ENCODE results near the gene TSSK6. TPM values are rescaled to one million over a fixed set of nuclear protein-coding genes. Genes with fewer than 3 reads are reported as not detected.

The TSSK6 gene
- total RNA-seq, result 10 to 100 TPM in 1 of 2 experiments, 1 to 10 TPM in 1; 9.7 to 10.4 TPM
- polyA plus RNA-seq, result 1 to 10 TPM; 1.1 to 2.0 TPM

DNA sequence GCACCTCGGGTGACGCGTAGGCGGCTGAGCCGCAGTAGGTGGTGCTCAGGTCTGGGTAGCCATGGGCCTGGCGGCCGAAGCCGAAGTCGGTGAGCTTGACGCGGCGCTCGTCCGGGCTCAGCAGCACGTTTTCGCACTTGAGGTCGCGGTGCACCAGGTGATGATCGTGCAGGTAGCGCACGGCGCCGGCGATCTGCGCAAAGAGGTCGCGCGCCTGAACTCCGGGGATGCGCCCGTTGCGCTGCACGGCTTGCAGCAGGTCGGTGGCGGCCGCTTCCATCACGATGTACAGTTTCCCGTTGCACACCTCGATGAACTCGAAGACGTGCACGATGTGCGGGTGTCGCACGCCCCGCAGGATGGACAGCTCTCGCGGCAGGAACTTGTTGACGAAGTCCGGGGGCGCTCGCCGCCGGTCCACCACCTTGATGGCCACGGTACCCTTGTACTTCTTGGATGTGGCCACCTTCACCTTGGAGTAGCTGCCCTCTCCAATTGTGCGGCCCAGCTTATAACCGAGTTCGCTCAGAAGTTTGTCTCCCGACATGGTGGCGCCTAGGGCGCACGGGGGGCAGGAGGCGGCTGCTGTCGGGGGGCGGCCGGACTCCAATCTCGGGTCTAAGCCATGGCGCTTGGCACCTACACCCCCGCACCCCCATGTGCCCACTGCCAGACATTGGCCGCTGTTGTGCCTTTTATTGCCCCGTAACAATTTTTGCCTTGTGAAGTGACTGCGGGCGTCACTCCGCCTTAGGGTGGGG lies at the start of gene TSSK6:
TSSK6 (minus strand) TSS at position 668 of the 761 bp plus-strand sequence; CDS start at position 547, 121 bp downstream.
- H3K27ac ChIP-seq (ENCODE audit: low read depth, low read length), result peak within 1 kb of the TSS; percentile 92
- H3K27me3 ChIP-seq (ENCODE audit: insufficient read depth, low read length), result no peaks in the 10 kb centered on the region
- DNase-seq, result no peak
- Mint-ChIP-seq H3K4me3 (peak within 1 kb of the TSS; percentile 93 to 99 (median 97)), H3K27me3 (no peaks in the 10 kb centered on the region), H3K36me3 (peaks cover 8 to 16% of the 10 kb centered on the region in 2 donors), H3K9me3 (peaks cover 0 to 4% (median 0%) of the 10 kb centered on the region in 8 donors), H3K4me1 (peaks cover 12 to 39% (median 23%) of the 10 kb centered on the region in 4 donors), H3K27ac (peak within 1 kb of the TSS; percentile 94 to 98 (median 97))
- POLR2A ChIA-PET (ENCODE audit: partially characterized antibody), result interaction anchor here (0.5 to 3.2 kb wide), 23 partner anchors 8 to 323 kb away, joined by 3 to 22 read pairs (median 5); partner anchors contain the start of genes BORCS8, GATAD2A, LPAR2 and RFXANK
- H3K36me3 ChIP-seq (ENCODE audit: insufficient read depth, low read length), result no peaks in the 10 kb centered on the region
- H3K4me3 ChIP-seq (ENCODE audit: low read length in 2 of 2), result peak within 1 kb of the TSS; percentile 88 to 90
- CTCF ChIA-PET (ENCODE audit: partially characterized antibody), result interaction anchor here (0.8 to 1.4 kb wide), 4 partner anchors 17 to 129 kb away, joined by 3 to 7 read pairs (median 4); partner anchors contain the start of gene GMIP
- peaks cover 35% of the 10 kb centered on the region for H3K4me1 ChIP-seq (ENCODE audit: insufficient read depth, low read length)
- H3K9me3 ChIP-seq (ENCODE audit: control insufficient read depth in 1 of 2, low read length in 2 of 2), result no peaks in the 10 kb centered on the region
- intact Hi-C loops (cut with micrococcal nuclease), result no loop called here

DNA sequence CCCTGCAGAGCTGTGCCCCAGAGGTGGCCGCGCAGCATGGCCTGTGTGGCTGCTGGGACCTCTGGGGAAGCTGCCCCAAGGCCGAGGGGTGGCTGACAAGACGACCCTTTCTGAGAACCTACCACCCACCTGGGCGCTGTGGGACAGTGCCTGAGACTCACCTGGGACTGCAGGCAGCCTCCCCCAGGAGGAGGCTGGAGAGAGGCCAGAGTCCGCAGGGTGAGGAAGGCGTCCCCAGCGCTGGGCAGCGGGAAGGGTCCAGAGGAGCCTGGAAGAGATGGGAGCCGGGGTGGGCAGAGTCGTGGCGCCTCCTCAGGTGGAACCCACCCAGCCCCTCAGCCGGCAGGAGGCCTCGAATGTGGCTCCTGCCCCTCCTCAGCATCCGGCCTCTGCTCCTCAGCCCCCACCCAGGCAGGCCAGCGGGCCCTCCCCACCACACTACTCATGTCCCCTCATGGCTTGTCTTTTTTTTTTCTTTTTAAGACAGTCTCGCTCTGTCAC lies 48.0 kb upstream of the TSSK6 start:
- CTCF ChIA-PET (ENCODE audit: partially characterized antibody), result interaction anchor here (1.3 to 1.6 kb wide), 2 partner anchors 9 to 50 kb away, joined by 3 to 4 read pairs; no protein-coding TSS in a partner anchor

DNA sequence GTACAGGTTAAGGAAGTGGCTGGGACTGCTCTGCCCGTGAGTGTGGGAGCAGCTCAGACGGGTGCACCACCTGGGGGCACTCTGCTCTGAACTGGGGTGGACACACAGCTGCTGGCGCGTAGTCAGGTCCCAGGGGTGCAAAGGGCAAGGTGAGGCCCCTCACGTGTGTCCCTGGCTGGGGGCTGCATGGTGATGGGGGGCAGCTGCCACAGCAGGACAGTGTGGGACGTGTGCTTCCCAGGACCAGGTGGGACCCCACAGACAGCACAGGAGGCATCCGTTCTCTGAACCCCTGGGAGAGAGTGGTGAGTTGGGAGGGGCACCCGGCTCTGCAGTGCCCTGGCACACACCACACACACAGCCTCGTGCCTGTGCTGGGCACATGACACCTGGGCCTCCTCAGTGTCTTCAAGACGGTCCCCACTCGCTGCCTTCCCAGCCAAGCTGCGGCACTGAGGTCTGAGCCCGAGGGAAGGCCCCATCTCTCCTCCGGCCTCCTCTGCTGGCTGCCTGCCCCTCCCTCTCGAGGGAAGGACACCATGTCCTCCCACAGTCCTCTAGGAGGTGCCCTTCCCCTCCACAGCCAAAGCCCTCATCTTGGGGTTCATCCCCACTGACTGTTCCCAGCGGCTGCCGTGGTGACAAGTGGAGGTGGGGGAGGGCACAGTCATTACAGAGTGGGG lies 47.5 kb upstream of the TSSK6 start:
- H3K36me3 Mint-ChIP-seq, result peaks cover 19 to 48% of the 10 kb centered on the region in 2 donors
- ChIA-PET POLR2A (ENCODE audit: partially characterized antibody) (interaction anchor here (0.6 to 1.2 kb wide), 3 partner anchors 8 to 62 kb away, joined by 3 to 5 read pairs (median 3); no protein-coding TSS in a partner anchor), CTCF (ENCODE audit: partially characterized antibody) (interaction anchor here (0.6 to 1.6 kb wide), 6 partner anchors 8 to 54 kb away, joined by 3 to 6 read pairs (median 3); no protein-coding TSS in a partner anchor)
- H3K9me3 Mint-ChIP-seq, result no peaks in the 10 kb centered on the region
- H3K27ac ChIP-seq (ENCODE audit: low read depth, low read length), result no peak overlapping the region
- H3K9me3 ChIP-seq (ENCODE audit: control insufficient read depth in 1 of 2, low read length in 2 of 2), result no peaks in the 10 kb centered on the region
- H3K4me3 Mint-ChIP-seq, result no peak overlapping the region
- peaks cover 15 to 30% (median 20%) of the 10 kb centered on the region in 4 donors for H3K4me1 Mint-ChIP-seq
- no peak overlapping the region for H3K4me3 ChIP-seq (ENCODE audit: low read length in 2 of 2)
- peaks cover 16% of the 10 kb centered on the region for H3K4me1 ChIP-seq (ENCODE audit: insufficient read depth, low read length)
- peak overlapping the region in 4 of 7 donors; percentile 5 to 74 (median 58) for H3K27ac Mint-ChIP-seq
- H3K27me3 ChIP-seq (ENCODE audit: insufficient read depth, low read length), result no peaks in the 10 kb centered on the region
- no peaks in the 10 kb centered on the region for H3K27me3 Mint-ChIP-seq
- intact Hi-C loops (cut with micrococcal nuclease), result loop anchor here (1.0 kb wide), 2 partner anchors 80 to 258 kb away; partner anchors contain the start of genes GMIP and ZNF506
- peak in 4 of 5 donors; percentile 33 to 45 (median 43) for DNase-seq
- H3K36me3 ChIP-seq (ENCODE audit: insufficient read depth, low read length), result peaks cover 8% of the 10 kb centered on the region

More for the DNA sequence above, 48.0 kb upstream of the TSSK6 start:
- no peaks in the 10 kb centered on the region for H3K9me3 ChIP-seq (ENCODE audit: control insufficient read depth in 1 of 2, low read length in 2 of 2)
- H3K4me3 ChIP-seq (ENCODE audit: low read length in 2 of 2), result no peak overlapping the region
- peaks cover 16% of the 10 kb centered on the region for H3K4me1 ChIP-seq (ENCODE audit: insufficient read depth, low read length)
- no peak for DNase-seq
- POLR2A ChIA-PET (ENCODE audit: partially characterized antibody), result interaction anchor here (0.8 to 1.2 kb wide), 2 partner anchors 39 to 43 kb away, joined by 3 to 5 read pairs; no protein-coding TSS in a partner anchor
- Mint-ChIP-seq H3K27me3 (no peaks in the 10 kb centered on the region), H3K9me3 (no peaks in the 10 kb centered on the region), H3K4me3 (peak overlapping the region in 1 of 8 donors; percentile 48), H3K4me1 (peaks cover 14 to 30% (median 17%) of the 10 kb centered on the region in 4 donors), H3K36me3 (peaks cover 20 to 49% of the 10 kb centered on the region in 2 donors), H3K27ac (peak overlapping the region in 4 of 7 donors; percentile 21 to 78 (median 60))
- no peak overlapping the region for H3K27ac ChIP-seq (ENCODE audit: low read depth, low read length)
- H3K36me3 ChIP-seq (ENCODE audit: insufficient read depth, low read length), result peaks cover 8% of the 10 kb centered on the region
- H3K27me3 ChIP-seq (ENCODE audit: insufficient read depth, low read length), result no peaks in the 10 kb centered on the region
- intact Hi-C loops (cut with micrococcal nuclease), result loop anchor here (1.0 kb wide), 2 partner anchors 80 to 258 kb away; partner anchors contain the start of genes GMIP and ZNF506

DNA sequence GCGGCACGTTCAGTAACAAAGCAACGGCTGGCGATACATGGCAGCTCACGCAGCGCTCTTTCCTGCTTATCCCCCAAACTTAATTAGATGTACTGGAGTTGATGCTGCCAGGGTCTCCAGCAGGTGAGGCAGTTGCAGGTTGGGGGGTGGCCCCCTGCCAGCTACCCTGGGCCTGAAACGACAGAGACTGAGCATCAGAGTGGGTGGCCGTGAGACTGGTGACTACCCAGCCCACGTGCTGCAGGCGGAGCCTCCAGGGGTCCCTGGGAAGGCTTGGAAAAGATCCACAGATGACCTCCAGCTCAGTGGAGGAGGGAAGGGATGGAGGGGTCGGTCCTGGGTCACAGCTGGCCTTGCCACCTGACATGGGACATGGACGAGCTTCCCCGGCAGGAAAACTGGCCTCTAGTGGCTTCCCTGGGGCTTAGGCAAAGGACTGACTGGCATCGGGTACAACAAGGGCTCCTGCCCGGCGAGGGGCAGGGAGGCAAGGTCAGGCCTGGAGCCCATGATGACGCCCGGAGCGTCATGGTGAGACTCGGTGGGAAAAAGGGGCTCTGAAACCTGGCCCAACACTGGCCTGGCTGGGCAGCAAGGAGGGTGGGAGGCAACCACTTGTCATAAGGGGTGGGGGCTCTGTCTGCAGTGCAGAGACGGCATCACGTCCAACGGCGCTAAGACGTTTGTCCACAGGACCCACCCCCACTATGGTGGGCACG lies 46.8 kb upstream of the TSSK6 start:
- H3K9me3 Mint-ChIP-seq, result no peaks in the 10 kb centered on the region
- H3K27me3 Mint-ChIP-seq, result no peaks in the 10 kb centered on the region
- peak overlapping the region in 3 of 7 donors; percentile 46 to 64 (median 54) for H3K27ac Mint-ChIP-seq
- DNase-seq, result no peak
- H3K36me3 Mint-ChIP-seq, result peaks cover 16 to 44% of the 10 kb centered on the region in 2 donors
- H3K9me3 ChIP-seq (ENCODE audit: control insufficient read depth in 1 of 2, low read length in 2 of 2), result no peaks in the 10 kb centered on the region
- POLR2A ChIA-PET (ENCODE audit: partially characterized antibody), result interaction anchor here (0.6 to 0.8 kb wide), 3 partner anchors 8 to 46 kb away, joined by 3 to 4 read pairs (median 3); partner anchors contain the start of gene NDUFA13
- H3K4me3 Mint-ChIP-seq, result peak overlapping the region in 1 of 8 donors; percentile 21
- no peak overlapping the region for H3K27ac ChIP-seq (ENCODE audit: low read depth, low read length)
- H3K4me1 ChIP-seq (ENCODE audit: insufficient read depth, low read length), result peaks cover 16% of the 10 kb centered on the region
- CTCF ChIA-PET (ENCODE audit: partially characterized antibody), result interaction anchor here (0.6 to 2.8 kb wide), 6 partner anchors 8 to 82 kb away, joined by 3 to 10 read pairs (median 4); partner anchors contain the start of gene GMIP
- H3K36me3 ChIP-seq (ENCODE audit: insufficient read depth, low read length), result peaks cover 8% of the 10 kb centered on the region
- peaks cover 15 to 30% (median 20%) of the 10 kb centered on the region in 4 donors for H3K4me1 Mint-ChIP-seq
- intact Hi-C loops (cut with micrococcal nuclease), result no loop called here
- H3K27me3 ChIP-seq (ENCODE audit: insufficient read depth, low read length), result no peaks in the 10 kb centered on the region
- H3K4me3 ChIP-seq (ENCODE audit: low read length in 2 of 2), result no peak overlapping the region

DNA sequence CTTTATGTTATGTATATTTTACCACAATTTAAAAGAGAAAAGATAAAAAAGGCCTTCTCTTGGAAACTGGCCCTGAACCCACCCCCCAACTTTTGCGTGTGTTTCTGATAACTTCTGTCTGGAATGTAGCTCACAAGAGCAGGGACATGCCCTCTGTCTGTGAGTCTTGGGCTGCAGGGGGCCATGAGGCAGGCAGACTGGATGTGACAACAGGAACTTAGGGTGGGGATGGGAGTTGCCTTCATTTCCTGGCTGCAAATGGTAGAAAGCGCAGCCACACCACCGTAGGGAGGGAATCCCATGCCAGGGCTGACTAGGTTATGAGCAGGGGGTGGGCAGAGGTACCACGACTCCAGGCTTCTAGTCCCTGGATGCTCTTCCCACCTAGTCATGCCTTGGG lies 44.6 kb upstream of the TSSK6 start:
- Mint-ChIP-seq H3K9me3 (peaks cover 0 to 2% (median 0%) of the 10 kb centered on the region in 8 donors), H3K4me1 (peaks cover 15 to 30% (median 20%) of the 10 kb centered on the region in 4 donors), H3K4me3 (peak overlapping the region in 3 of 8 donors; percentile 22 to 55 (median 25)), H3K27me3 (no peaks in the 10 kb centered on the region), H3K27ac (peak overlapping the region in 5 of 7 donors; percentile 60 to 75 (median 68)), H3K36me3 (peaks cover 12 to 31% of the 10 kb centered on the region in 2 donors)
- H3K4me3 ChIP-seq (ENCODE audit: low read length in 2 of 2), result no peak overlapping the region
- no peaks in the 10 kb centered on the region for H3K27me3 ChIP-seq (ENCODE audit: insufficient read depth, low read length)
- POLR2A ChIA-PET (ENCODE audit: partially characterized antibody), result interaction anchor here (0.6 to 2.3 kb wide), 6 partner anchors 9 to 103 kb away, joined by 3 to 9 read pairs (median 4); partner anchors contain the start of genes ATP13A1 and GMIP
- CTCF ChIA-PET (ENCODE audit: partially characterized antibody), result interaction anchor here (1.2 to 2.8 kb wide), 4 partner anchors 9 to 84 kb away, joined by 6 to 10 read pairs (median 6); partner anchors contain the start of gene GMIP
- peaks cover 16% of the 10 kb centered on the region for H3K4me1 ChIP-seq (ENCODE audit: insufficient read depth, low read length)
- no peaks in the 10 kb centered on the region for H3K9me3 ChIP-seq (ENCODE audit: control insufficient read depth in 1 of 2, low read length in 2 of 2)
- no peak overlapping the region for H3K27ac ChIP-seq (ENCODE audit: low read depth, low read length)
- H3K36me3 ChIP-seq (ENCODE audit: insufficient read depth, low read length), result peaks cover 5% of the 10 kb centered on the region
- intact Hi-C loops (cut with micrococcal nuclease), result no loop called here
- no peak for DNase-seq

DNA sequence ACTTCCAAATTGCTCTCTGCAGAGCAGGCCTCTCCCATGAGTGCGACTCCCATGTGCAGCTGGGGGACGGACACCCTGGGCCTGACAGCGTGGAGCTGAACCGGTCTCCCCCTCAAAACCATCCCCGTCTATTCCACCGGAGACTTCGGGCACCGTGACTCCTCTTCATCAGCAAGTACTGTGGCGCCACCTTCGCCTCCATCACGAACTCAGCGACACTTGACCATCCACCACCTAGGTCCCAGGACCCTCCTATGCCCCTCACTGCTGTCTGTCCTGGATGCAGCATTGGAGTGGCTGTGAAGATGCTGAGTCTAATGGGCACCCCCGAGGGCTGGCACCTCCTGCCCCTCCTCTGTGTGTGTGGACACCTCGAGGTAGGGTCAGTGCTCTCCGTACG lies 43.3 kb upstream of the TSSK6 start:
- H3K36me3 Mint-ChIP-seq, result peaks cover 6 to 23% of the 10 kb centered on the region in 2 donors
- intact Hi-C loops (cut with micrococcal nuclease), result no loop called here
- DNase-seq, result peak in 1 of 5 donors; percentile 5
- H3K27me3 Mint-ChIP-seq, result no peaks in the 10 kb centered on the region
- no peaks in the 10 kb centered on the region for H3K36me3 ChIP-seq (ENCODE audit: insufficient read depth, low read length)
- H3K27ac ChIP-seq (ENCODE audit: low read depth, low read length), result no peak overlapping the region
- no peak overlapping the region for H3K4me3 ChIP-seq (ENCODE audit: low read length in 2 of 2)
- H3K27ac Mint-ChIP-seq, result peak overlapping the region in 6 of 7 donors; percentile 19 to 84 (median 56)
- no peaks in the 10 kb centered on the region for H3K27me3 ChIP-seq (ENCODE audit: insufficient read depth, low read length)
- H3K9me3 ChIP-seq (ENCODE audit: control insufficient read depth in 1 of 2, low read length in 2 of 2), result no peaks in the 10 kb centered on the region
- ChIA-PET POLR2A (ENCODE audit: partially characterized antibody) (interaction anchor here (0.8 to 0.9 kb wide), 2 partner anchors 105 to 174 kb away, joined by 3 read pairs; partner anchors contain the start of genes ATP13A1 and ZNF14), CTCF (ENCODE audit: partially characterized antibody) (interaction anchor here (0.9 to 2.8 kb wide), 4 partner anchors 10 to 85 kb away, joined by 3 to 8 read pairs (median 4); partner anchors contain the start of gene GMIP)
- H3K4me1 Mint-ChIP-seq, result peaks cover 18 to 34% (median 24%) of the 10 kb centered on the region in 4 donors
- peaks cover 20% of the 10 kb centered on the region for H3K4me1 ChIP-seq (ENCODE audit: insufficient read depth, low read length)
- H3K4me3 Mint-ChIP-seq, result no peak overlapping the region
- H3K9me3 Mint-ChIP-seq, result peaks cover 0 to 2% (median 0%) of the 10 kb centered on the region in 8 donors
